Putamen (tissue), 1 donor: ENCODE results near the gene RIN3.

Experiments used
- DNase-seq: peaks from one replicate; pipeline ENCODE4 v3.0.0-alpha.2; 2016; ENCODE audit warnings: low spot score

Gene RIN3

DNA sequence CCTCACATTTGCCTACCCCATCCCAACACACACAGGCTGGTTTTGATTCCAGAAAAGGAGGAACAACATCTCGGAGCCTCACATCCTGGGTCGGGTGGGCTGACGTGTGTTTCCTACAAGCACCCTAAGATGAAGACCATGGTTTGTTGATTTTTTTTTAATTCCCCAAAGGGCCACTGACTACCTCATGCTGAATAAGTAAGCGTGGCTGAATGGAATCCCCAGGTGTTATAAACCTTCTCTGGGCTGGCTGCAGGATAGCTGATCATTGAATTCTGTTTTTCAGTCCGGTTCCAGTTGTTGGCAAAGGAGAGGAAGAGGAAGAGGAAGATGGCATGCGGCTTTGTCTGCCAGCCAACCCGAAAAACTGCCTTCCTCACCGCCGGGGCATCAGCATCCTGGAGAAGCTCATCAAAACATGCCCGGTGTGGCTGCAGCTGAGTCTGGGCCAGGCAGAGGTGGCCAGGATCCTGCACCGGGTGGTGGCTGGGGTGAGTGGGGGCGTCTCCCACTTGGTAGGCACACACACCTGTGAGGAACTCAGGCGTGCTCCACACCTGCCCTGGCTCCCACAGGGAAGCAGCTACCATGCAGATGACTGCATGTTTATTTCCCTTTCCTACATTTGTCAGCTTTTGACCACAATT lies 42.0 kb downstream of the RIN3 start:
- DNase-seq, result no peak

DNA sequence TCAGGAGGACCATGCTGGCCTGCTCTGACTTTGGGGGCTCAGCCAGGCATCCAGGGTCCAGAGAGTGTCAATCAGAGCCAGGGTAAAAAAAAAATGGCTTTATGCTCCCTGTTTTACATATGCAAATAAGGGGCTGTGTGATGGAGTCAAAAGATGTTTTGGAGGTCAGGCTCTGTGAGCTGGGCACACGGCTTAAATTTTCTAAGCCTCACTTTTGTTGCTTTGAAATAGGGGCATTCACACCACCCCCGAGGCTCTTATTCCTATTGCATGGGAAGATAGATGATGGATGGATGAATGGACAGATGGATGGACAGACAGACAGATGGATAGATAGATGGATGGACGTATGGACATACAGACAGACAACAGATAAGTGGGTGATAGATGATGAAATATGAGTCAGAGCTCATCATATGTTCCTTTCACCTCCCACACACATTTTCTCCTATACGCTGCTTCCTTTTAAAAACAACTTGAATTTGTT lies 42.7 kb downstream of the RIN3 start:
- no peak for DNase-seq

DNA sequence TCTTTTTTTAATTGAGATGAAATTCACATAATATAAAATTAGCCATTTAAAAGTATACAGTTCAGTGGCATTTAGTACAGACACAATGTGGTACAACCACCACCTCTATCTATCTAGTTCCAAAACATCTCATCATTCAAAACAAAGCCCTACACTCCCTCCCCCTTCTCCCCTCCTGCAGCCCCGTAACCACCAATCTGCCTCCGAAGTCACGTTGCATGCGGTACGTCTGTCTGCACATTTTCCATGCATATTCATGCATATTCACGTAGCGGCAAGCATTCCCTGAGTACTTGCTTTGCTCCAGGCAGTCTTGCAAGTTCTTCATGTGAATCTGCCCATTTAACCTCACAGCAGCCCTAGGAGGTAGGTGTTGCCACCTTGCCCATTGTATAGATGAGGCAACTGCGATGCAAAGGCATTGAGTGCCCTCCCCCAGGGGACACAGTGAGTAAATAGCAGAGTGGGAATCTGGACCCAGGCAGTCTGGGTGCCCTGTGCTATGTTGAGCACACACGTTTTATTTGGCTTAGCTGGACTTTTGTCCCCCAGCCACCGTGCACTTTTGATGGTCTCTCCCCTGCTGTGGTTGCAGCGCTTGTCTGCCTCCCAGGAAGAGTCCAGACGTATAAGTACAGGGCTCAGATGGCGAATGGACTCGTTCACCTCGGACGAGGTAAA lies 43.4 kb downstream of the RIN3 start:
- no peak for DNase-seq

GRCh38 chr14:92557544-92557912 lies 43.9 kb downstream of the RIN3 start:
- DNase-seq, result no peak

DNA sequence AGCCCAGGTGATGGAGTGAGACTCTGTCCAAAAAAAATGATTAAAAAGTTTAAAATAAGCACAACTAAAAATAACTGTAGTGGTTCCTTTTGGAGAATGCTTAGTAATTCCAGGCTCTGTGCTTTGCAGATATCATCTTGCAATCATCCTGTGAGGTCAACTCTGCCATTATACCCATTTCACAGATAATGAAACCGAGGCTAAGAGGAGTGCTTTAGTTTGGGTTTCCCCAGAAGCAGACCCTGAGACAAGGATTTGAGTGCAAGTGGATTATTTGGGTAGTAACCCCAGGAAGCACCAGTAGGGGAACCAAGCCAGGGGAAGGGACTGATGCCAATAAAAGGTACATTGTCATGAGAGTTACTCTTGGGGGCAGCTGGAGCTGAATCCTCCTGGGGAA lies 44.7 kb downstream of the RIN3 start:
- DNase-seq, result no peak

- no peak for DNase-seq
Measured at GRCh38 chr14:92559486-92559885, 45.9 kb downstream of the RIN3 start.

- no peak for DNase-seq
Measured at GRCh38 chr14:92560106-92560865, 46.7 kb downstream of the RIN3 start.

GRCh38 chr14:92561906-92562479 lies 48.4 kb downstream of the RIN3 start:
- no peak for DNase-seq

- peak; percentile 21 for DNase-seq
Measured at GRCh38 chr14:92563359-92563758, 49.8 kb downstream of the RIN3 start.

DNA sequence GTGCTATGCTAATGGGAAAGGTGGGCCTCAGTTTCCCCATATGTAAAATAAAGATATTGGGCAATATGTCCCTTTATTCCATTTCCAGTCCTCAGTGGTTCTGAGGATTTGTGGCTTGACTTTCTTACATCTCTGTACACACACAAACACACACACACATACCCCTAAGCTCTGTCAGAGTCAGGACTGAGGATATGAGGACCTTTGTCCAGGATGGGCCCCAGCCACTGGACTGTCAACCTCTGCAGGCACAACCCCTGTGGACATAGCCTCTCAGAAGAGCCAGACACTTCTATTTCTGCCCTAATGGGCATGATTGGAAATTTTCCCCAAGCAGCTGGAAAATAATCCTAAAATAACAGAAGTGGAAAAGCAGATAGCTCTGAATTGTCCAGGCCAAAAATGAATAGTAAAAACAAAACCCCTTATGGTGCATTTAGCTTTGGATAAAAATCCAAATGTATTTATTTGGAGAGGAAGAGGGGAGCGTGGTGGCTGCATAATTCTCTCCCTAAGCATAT lies 50.2 kb downstream of the RIN3 start:
- no peak for DNase-seq

DNA sequence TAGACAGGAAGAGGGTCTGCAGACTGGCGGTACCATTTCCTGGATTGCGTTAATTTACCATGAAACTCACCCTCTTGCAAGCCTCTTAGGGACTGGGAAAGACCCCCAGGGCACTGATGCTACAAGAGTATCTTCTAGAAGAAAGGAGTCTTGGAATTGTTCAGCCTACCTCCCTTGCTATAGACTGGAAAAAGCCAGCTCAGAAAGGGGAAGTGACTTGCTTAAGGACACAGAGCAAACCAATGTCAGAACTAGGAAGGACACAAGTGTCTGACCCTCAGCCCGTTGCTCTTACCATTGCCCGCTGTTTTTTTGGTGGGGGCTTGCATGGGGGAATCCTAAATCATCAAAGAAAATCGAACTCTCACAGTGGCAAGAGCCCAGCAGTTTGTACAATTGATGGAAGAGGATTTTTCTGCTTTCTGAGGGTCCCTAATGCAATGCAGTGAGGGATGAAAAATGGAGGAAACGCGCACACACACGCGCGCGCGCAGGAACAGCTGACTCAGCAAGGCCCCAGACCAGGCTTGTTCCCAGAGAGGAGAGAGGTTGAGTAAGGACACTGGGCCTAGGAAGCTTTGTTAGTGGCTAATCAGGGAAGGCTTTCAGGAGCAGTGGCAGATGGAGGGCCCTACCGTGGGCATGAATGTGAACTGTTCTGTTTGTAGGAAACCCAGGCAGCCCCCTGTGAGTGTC lies 50.9 kb downstream of the RIN3 start:
- no peak for DNase-seq

GRCh38 chr14:92565040-92565717 lies 51.6 kb downstream of the RIN3 start:
- DNase-seq, result no peak

DNA sequence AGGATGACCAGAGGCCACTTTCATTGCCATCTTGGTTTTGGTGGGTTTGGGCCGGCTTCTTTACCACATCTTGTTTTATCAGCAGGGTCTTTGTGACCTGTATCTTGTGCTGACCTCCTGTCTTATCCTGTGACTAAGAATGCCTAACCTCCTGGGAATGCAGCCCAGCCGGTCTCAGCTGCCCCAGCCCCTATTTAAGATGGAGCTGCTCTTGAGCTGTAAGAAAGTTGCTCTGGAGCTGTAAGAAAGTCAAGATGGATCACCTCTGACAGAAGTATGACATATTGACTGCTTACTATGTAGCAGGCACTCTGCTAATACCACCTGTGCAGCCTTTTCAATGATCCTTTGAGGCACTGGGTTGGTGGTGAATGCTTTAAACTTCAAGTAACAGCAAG lies 52.1 kb downstream of the RIN3 start:
- no peak for DNase-seq

DNA sequence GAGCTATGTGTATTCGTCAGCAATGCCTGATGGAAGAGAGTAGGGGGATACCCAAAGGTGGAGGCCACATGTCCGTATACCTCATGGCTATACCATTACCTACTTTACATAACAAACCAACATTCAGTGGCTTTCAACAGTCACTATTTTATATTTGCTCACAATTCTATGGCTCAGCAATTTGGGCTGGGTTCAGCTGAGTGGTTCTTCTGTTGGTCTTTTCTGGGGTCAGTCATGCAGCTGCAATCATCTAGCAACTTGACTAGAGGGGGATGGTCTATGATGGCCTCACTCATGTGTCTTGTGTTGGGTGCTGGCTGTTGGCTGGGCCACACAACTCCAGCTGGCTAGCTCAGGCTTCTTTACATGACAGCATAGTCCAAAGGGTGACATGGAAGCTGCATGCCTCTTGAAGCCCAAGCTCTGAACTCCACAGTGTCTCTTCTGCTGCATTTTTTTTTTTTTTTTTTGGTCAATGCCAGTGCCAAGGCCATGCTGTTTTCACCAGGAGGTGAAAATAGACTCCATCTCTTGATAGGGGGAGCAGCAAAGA lies 53.7 kb downstream of the RIN3 start:
- no peak for DNase-seq

GRCh38 chr14:92568621-92569479 lies 55.3 kb downstream of the RIN3 start:
- no peak for DNase-seq

- no peak for DNase-seq
Measured at GRCh38 chr14:92570674-92571262, 57.2 kb downstream of the RIN3 start.

- no peak for DNase-seq
Measured at GRCh38 chr14:92572050-92572449, 58.5 kb downstream of the RIN3 start.

DNA sequence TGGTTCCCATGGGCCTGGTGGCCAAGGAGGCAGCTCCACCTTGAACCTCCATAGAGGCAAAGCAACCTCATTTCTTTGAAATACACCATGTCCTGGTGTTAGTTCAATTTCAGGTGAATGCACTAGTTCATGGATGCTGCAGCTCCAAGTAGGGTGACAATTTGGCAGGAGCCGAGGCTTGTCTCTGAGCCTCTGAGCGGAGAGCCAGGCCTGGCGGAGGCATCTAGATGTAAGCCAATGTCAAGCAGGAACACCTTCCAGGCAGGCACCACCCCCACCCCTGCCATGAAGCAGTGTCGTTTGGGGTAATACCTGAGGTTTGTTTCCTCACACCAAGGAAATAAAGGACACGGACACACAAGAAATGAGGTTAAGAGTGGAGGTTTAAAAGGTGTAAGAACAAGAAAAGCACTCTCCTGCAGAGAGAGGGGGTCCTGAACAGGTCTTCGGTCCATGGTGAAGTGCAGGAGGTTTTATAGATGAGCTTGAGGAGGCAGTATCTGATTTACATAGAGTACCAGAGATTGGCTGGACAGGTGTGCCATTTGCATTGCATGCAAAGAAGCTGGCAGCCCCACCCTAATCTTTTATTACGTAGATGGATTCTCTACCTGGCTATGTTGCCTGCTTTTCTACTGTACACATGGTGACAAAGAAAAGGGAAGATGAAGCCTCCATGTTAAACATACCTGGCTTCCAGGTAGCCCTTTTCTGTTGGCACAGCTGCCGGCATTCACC lies 60.3 kb downstream of the RIN3 start:
- no peak for DNase-seq
